ENCODE measurements around the gene ALDH1B1. TPM values are rescaled to one million over a fixed set of nuclear protein-coding genes. Genes with fewer than 3 reads are reported as not detected.

Gene ALDH1B1
- total RNA-seq, 4 donors from 2014 or later = 7.9 to 15.3 (median 11.0) TPM

GRCh38 chr9:38445154-38446043 is 52.9 kb downstream of the ALDH1B1 start:
- no peak for DNase-seq (ENCODE audit: low spot score in 2 of 2)
- no peaks in the 10 kb centered on the region for H3K4me1 ChIP-seq
- TF ChIP-seq POLR2A (IDR thresholded peaks at IDR 0.05) = no peak
- no peak for TF ChIP-seq EP300 (IDR thresholded peaks at IDR 0.05)
- no peak for TF ChIP-seq CTCF (IDR thresholded peaks at IDR 0.05)
- H3K9me3 ChIP-seq = no peaks in the 10 kb centered on the region
- H3K27me3 ChIP-seq = no peaks in the 10 kb centered on the region
- H3K36me3 ChIP-seq = no peaks in the 10 kb centered on the region
- WGBS, 2 donors = 66 to 68% methylated on average over 11 of the region's 11 CpGs
- H3K4me3 ChIP-seq = no peak overlapping the region
- no peak overlapping the region for H3K27ac ChIP-seq

- TF ChIP-seq POLR2A (IDR thresholded peaks at IDR 0.05) (no peak), CTCF (IDR thresholded peaks at IDR 0.05) (no peak), EP300 (IDR thresholded peaks at IDR 0.05) (no peak)
- no peak overlapping the region for H3K4me3 ChIP-seq
- no peaks in the 10 kb centered on the region for H3K27me3 ChIP-seq
- no peaks in the 10 kb centered on the region for H3K36me3 ChIP-seq
- H3K27ac ChIP-seq = no peak overlapping the region
- 41 to 48% methylated on average over 1 of the region's 1 CpG for WGBS, 2 donors
- H3K4me1 ChIP-seq = no peaks in the 10 kb centered on the region
- H3K9me3 ChIP-seq = peaks cover 0 to 21% (median 1%) of the 10 kb centered on the region in 4 donors
- DNase-seq (ENCODE audit: low spot score in 2 of 2) = no peak
Observed at GRCh38 chr9:38447703-38448102, 55.2 kb downstream of the ALDH1B1 start.

Other genes with a start within 250 kb of the ALDH1B1 start
- under 1 TPM in 1 of 4 donors, not detected in 3; 0.60 TPM for gene IGFBPL1, start 31.8 kb downstream of the ALDH1B1 start, total RNA-seq
- gene ANKRD18A, start 227.9 kb downstream of the ALDH1B1 start, total RNA-seq = 1 to 10 TPM in 3 of 4 donors, under 1 TPM in 1; 0.42 to 3.5 (median 1.6) TPM

Data from tibial nerve (tissue), 4 donors.